ENCODE measurements around the gene INPP5J.
A peak's percentile ranks its signal among the peaks of the same experiment; 100 is the strongest.

Gene INPP5J

DNA sequence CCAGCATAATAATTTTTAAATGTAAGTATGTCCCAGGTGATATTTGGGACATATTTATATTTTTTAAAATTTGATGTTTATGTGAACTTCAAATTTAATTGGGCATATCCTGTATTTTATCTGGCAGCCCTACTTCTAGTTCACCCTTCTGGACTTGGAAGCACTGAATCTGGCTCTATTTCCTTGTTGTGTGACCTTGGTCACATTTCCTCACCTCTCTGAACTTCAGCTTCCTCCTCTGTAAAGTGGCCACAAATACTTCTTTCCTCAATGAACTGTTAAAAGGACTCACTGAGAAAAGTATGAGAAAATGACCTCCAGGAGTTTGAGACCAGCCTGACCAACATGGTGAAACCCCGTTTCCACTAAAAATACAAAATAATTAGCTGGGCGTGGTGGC lies 29.1 kb downstream of the INPP5J start:
- DNase-seq, result no peak

DNA sequence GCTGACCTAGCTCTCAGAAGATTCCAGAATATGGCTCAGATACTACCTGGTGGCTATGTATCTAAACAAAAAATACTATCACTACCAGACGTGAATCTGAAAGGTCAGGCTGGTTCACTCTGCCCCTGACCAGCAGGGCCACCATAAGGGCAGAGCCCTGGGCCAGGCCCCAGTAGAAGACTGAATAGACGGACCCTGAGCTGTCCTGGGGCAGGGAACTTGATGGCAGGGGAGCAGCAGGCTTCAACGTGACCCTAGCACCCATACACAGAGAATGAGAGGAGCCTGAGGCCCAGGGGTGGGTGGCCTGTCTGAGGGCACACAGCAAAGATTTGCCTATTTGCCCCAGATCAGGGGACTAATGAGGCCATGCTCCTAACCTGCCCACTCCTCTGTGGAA lies 30.6 kb downstream of the INPP5J start:
- DNase-seq, result no peak

GRCh38 chr22:31154975-31155374 lies 32.2 kb downstream of the INPP5J start:
- no peak for DNase-seq

GRCh38 chr22:31155422-31155821 lies 32.7 kb downstream of the INPP5J start:
- no peak for DNase-seq

- DNase-seq, result peak; percentile 31 to 49 (median 32)
These were observed 37.7 kb downstream of the INPP5J start for GRCh38 chr22:31160328-31160978.

DNA sequence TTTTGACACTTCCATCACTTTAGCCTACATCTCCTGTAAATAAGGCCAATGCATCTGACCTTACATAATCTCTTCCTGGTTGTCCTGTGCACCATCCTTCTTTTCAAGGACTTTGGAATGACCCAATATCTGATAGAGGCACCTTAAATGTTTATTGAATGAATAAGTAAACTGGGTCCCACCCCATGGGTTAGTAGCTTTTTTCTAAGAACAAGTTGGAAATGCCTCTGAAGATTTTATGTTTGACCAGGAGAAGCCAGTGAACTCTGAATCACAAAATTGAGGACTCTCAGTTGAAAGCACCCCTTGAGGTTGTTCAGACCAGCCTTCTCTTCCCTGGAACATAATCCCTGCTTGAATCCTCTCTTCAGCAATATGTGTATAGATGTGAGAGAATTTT lies 38.6 kb downstream of the INPP5J start:
- no peak for DNase-seq

DNA sequence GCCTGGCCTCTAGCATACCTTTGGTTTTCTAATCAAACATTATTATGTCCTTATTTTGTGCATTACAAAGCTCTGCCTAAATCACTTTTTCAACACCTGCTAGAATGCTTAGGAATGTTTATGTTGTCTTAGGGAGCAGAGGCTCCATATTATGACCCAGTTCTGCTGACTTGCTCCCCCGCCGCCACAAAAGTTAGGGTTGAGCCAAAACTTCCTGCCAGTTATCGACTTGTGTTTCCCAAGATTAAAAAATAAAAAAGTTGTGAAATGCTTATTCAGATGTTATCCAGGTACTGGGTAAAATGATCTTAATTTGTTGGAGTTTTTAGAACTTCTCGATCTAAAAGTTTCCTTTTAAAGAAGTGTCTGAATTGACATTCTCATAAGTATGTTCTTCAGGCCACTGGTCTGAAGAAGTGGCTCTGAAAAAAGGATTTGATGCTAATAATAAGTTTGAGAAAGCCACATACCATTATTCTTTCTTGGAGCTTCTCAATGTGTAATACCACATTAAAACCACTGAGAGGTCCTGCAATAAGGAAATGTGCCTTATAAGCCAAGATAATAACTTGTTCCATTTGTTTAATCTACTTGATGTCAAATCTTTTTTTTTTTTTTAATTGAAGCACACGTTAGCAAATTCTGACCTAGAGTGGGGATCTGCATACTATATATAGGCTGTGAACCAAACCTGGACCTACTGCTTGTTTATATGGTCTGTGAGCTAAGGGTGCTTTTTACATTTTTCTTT lies 39.4 kb downstream of the INPP5J start:
- peak in 1 of 3 donors; percentile 13 for DNase-seq

GRCh38 chr22:31170971-31171370 lies 48.2 kb downstream of the INPP5J start:
- no peak for DNase-seq

DNA sequence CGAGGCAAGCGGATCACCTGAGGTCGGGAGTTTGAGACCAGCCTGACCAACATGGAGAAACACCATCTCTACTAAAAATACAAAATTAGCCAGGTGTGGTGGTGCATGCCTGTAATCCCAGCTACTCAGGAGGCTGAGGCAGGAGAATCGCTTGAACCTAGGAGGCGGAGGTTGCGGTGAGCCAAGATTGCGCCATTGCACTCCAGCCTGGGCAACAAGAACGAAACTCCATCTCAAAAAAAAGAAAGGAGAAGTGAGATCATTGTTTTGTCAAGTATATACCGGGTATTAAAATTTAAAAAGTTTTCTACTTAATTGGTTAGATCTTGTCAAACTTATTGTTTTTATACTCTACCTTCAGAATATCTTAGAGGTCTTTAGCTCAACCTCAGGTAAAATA lies 49.0 kb downstream of the INPP5J start:
- DNase-seq, result peak in 2 of 3 donors; percentile 43 to 57

DNA sequence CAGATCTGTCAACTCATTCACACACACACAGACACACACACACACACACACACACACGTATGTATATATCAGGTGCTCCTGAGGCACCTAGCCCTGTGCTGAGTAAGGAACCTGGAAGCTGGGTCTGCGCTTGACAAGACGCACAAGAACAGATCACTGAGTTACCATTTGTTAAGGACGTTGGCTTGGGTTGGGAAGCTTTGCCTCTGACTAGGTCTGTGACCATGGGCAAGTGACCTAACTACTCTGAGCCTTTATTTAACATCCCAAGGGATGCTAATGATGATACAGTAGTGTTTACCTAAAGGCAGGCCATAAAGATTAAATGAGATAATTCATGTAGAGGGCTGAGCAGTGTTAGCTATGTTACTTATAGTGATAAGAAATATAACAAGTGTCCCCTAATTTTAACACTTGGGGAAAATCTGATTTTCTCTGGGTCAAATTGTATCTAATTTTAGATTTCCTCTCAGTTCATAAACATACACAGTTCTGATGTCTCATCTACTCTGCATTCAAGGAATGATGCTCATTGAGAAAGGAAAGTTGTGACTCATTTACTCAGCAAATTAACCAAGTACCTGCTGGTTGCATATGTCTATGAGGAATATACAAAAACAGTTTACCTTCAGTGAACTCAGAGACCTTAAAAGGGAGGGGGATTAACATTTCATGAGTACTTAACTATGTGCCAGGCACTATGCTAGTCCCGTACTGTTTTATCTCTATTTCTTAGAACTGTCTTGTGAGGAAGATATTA lies 50.8 kb downstream of the INPP5J start:
- peak in 2 of 3 donors; percentile 45 to 61 for DNase-seq

DNA sequence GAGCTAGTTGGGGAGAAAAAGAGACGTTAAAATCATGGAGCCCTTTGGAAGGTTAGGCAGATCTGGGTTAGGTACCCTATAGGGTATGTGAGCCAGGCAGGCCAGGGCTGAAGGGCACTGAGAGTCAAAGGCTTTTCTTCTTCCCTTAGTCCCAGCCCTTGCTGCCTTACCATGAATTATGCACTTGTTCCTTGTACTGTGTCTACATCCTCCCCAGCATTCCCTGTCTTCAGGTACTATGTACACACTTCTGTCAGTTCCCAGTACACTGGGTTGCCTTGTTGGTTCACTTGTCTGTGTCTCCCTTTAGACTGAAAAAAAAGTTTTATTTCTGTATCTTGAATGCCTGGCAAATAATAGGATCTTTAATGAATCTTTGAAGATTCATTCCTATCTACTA lies 54.2 kb downstream of the INPP5J start:
- no peak for DNase-seq

DNA sequence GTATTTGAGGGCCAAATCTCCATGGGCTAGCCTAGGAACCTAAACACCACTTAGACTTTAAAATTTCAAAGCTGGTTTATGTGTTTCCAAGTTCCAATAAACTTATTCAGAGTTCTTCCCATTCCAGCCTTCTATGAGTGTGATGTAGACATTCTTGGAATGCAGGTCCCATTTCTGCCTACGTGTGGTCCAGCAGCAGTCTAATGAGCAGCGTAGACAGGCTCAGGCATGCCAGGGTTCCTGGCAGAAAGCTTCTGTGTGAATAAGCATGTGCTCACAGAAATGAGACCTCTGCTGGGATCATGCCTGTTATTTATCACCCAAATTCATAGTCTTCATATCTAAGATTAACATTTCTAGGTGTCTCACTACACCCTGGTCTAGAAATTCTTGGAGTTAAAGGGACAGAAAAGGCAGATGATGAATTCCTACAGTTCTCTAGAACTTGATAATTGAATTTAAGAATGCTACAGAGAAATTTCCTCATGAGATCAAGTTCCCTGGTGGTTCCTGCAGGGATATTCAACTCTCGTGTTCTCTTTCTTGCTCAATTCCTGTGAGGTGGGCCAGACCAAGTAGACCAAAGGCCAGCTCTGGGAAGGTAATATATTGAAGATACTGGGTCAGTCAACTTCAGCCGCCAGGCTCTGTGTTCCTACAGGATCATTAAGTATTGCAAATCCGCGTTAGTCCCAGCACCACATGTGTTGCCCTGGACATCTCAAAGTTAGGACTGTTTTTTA lies 54.8 kb downstream of the INPP5J start:
- no peak for DNase-seq

GRCh38 chr22:31178859-31179258 lies 56.1 kb downstream of the INPP5J start:
- DNase-seq, result no peak

DNA sequence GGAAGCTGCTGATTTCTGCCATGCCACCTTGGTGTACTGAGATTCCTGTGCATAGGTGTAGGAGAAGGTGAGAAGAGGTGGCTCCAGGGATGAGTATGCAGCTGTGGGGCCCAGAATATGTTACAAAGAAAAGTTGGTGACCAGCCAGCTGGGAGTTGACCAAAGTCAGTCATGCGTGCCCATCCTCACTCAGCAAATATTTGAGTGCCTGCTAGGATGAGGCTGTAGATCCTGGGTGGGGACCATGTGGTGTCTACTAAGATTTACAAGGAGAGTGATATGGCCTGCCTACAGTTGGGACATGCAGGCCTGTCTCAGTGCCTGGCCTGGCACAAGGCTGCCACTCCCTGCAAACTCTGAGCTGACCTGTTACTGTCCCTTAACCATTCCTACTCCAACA lies 56.6 kb downstream of the INPP5J start:
- DNase-seq, result no peak

DNA sequence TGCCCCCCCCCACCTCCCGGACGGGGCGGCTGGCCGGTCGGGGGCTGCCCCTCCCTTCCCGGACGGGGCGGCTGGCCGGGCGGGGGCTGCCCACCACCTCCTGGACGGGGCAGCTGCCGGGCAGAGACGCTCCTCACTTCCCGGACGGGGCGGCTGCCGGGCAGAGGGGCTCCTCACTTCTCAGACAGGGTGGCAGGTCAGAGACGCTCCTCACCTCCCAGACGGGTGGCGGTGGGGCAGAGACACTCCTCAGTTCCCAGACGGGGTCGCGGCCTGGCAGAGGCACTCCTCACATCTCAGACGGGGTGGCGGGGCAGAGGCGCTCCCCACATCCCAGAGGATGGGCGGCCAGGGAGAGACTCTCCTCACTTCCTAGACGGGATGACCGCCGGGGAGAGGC lies 61.2 kb downstream of the INPP5J start:
- DNase-seq, result no peak
